ENCODE measurements around the gene TNFAIP6. TPM values are rescaled to one million over a fixed set of nuclear protein-coding genes. Genes with fewer than 3 reads are reported as not detected.

The TNFAIP6 gene
- total RNA-seq, 1 experiment from 2014 or later, result not detected

DNA sequence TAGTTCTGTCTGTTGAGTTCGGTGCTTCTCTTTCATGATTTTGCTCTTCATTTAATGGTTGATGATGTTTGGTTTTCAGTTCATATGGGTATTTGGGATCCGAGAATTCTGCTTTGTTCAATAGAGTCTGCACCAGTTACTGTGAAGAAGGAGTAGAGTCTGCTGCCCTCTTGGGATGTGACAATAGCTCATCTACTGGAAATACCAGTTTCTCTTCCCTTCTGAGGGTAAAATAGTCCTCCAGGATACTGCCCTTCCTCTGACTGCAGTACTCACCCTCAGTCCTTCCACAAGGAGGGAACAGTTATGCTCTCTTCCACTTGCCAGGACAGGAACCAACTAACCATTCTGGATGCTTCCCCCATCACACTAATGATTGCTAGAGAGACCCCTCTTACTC is 12.5 kb upstream of the TNFAIP6 start:
- CTCF ChIA-PET, result no interaction called here
- no peak overlapping the region for H3K27ac Mint-ChIP-seq (ENCODE audit: unreplicated experiment)
- POLR2A ChIA-PET, result no interaction called here
- Histone ChIP-seq H3K4me1 (peaks cover 5% of the 10 kb centered on the region; the same call in 1 of the 2 replicates), H3K9me3 (no peaks in the 10 kb centered on the region), H3K4me3 (ENCODE audit: low read depth, low read length) (no peak overlapping the region), H3K27me3 (replicated peaks; ENCODE audit: control insufficient read depth, insufficient read depth, low read length) (no peaks in the 10 kb centered on the region), H3K36me3 (ENCODE audit: control insufficient read depth, insufficient read depth, low read length) (no peaks in the 10 kb centered on the region)
- intact Hi-C loops (cut with micrococcal nuclease; ENCODE audit: unreplicated experiment), result no loop called here
- no peaks in the 10 kb centered on the region for H3K36me3 Mint-ChIP-seq (ENCODE audit: insufficient read depth, unreplicated experiment)
- TF ChIP-seq, protein P1, sequence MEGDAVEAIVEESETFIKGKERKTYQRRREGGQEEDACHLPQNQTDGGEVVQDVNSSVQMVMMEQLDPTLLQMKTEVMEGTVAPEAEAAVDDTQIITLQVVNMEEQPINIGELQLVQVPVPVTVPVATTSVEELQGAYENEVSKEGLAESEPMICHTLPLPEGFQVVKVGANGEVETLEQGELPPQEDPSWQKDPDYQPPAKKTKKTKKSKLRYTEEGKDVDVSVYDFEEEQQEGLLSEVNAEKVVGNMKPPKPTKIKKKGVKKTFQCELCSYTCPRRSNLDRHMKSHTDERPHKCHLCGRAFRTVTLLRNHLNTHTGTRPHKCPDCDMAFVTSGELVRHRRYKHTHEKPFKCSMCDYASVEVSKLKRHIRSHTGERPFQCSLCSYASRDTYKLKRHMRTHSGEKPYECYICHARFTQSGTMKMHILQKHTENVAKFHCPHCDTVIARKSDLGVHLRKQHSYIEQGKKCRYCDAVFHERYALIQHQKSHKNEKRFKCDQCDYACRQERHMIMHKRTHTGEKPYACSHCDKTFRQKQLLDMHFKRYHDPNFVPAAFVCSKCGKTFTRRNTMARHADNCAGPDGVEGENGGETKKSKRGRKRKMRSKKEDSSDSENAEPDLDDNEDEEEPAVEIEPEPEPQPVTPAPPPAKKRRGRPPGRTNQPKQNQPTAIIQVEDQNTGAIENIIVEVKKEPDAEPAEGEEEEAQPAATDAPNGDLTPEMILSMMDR (IDR thresholded peaks at IDR 0.05; ENCODE audit: insufficient read depth in 1 of 2, low read depth in 1 of 2, low read length in 1 of 2, severe bottlenecking in 1 of 2, unreplicated experiment in 1 of 2), result no peak
- no peak overlapping the region for H3K4me3 Mint-ChIP-seq (ENCODE audit: unreplicated experiment)
- DNase-seq, result peak in 1 of 2 experiments; percentile 11
- H3K4me1 Mint-ChIP-seq (ENCODE audit: low read depth, unreplicated experiment), result peaks cover 8% of the 10 kb centered on the region
- no peaks in the 10 kb centered on the region for H3K27me3 Mint-ChIP-seq (ENCODE audit: insufficient read depth, unreplicated experiment)
- H3K9me3 Mint-ChIP-seq (ENCODE audit: unreplicated experiment), result no peaks in the 10 kb centered on the region
- BruUV-seq (replicated peaks), result no TSS peak

DNA sequence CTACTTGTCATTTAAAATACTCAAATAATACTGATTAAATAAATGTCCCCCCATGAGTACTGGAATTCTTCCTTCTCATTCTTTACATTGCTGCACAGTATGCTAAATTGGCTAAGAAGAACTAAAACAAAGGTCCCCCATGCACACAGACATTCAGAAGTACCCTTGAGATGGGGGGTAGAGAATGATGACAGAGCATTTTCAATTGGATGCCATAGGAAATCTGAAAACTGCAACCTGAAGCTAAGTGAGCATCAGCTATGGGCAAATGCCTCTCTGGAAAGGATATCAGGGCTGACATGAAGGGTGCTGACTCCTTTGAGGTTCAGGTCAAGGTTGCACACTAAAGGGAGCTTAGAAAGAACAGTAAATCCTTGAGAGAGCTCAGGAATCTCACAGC is 10.1 kb upstream of the TNFAIP6 start:
- no peaks in the 10 kb centered on the region for H3K36me3 Mint-ChIP-seq (ENCODE audit: insufficient read depth, unreplicated experiment)
- H3K9me3 Mint-ChIP-seq (ENCODE audit: unreplicated experiment), result no peaks in the 10 kb centered on the region
- POLR2A ChIA-PET, result no interaction called here
- H3K4me3 Mint-ChIP-seq (ENCODE audit: unreplicated experiment), result no peak overlapping the region
- H3K27me3 Mint-ChIP-seq (ENCODE audit: insufficient read depth, unreplicated experiment), result no peaks in the 10 kb centered on the region
- CTCF ChIA-PET, result interaction anchor here (1.0 kb wide), 1 partner anchor 63 kb away, joined by 3 read pairs; the partner anchor contains the start of gene RIF1
- H3K9me3 ChIP-seq, result no peaks in the 10 kb centered on the region
- TF ChIP-seq, protein P1 (IDR thresholded peaks at IDR 0.05; ENCODE audit: insufficient read depth in 1 of 2, low read depth in 1 of 2, low read length in 1 of 2, severe bottlenecking in 1 of 2, unreplicated experiment in 1 of 2), result no peak
- H3K4me1 ChIP-seq, result peaks cover 5% of the 10 kb centered on the region; the same call in 1 of the 2 replicates
- BruUV-seq (replicated peaks), result no TSS peak
- DNase-seq, result no peak
- no peaks in the 10 kb centered on the region for H3K36me3 ChIP-seq (ENCODE audit: control insufficient read depth, insufficient read depth, low read length)
- intact Hi-C loops (cut with micrococcal nuclease; ENCODE audit: unreplicated experiment), result no loop called here
- no peaks in the 10 kb centered on the region for H3K27me3 ChIP-seq (replicated peaks; ENCODE audit: control insufficient read depth, insufficient read depth, low read length)
- H3K4me1 Mint-ChIP-seq (ENCODE audit: low read depth, unreplicated experiment), result peaks cover 8% of the 10 kb centered on the region
- H3K27ac Mint-ChIP-seq (ENCODE audit: unreplicated experiment), result no peak overlapping the region
- no peak overlapping the region for H3K4me3 ChIP-seq (ENCODE audit: low read depth, low read length)

DNA sequence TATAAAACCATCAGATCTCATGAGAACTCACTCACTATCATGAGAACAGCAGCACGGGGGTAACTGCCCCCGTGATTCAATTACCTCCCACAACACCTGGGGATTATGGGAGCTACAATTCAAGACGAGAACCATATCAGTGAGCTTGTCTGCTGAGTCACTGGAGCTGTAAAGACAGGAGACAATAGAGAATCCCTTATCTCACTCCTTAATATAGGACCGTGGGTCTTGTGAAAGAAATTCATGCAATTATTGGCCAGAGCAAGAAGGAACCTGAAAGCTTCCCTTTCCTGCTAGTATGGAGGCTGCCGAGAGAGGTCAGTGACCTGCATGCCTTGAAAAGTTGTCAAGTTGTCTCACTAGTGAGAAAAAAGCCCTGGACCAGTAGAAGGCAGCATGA is 9.5 kb upstream of the TNFAIP6 start:
- ChIA-PET POLR2A (no interaction called here), CTCF (interaction anchor here (1.0 kb wide), 1 partner anchor 62 kb away, joined by 3 read pairs; the partner anchor contains the start of gene RIF1)
- Histone ChIP-seq H3K9me3 (no peaks in the 10 kb centered on the region), H3K4me1 (peaks cover 5% of the 10 kb centered on the region; the same call in 1 of the 2 replicates), H3K27me3 (replicated peaks; ENCODE audit: control insufficient read depth, insufficient read depth, low read length) (no peaks in the 10 kb centered on the region), H3K4me3 (ENCODE audit: low read depth, low read length) (no peak overlapping the region), H3K36me3 (ENCODE audit: control insufficient read depth, insufficient read depth, low read length) (no peaks in the 10 kb centered on the region)
- DNase-seq, result no peak
- no TSS peak for BruUV-seq (replicated peaks)
- Mint-ChIP-seq H3K9me3 (ENCODE audit: unreplicated experiment) (no peaks in the 10 kb centered on the region), H3K27me3 (ENCODE audit: insufficient read depth, unreplicated experiment) (no peaks in the 10 kb centered on the region), H3K4me1 (ENCODE audit: low read depth, unreplicated experiment) (peaks cover 8% of the 10 kb centered on the region), H3K4me3 (ENCODE audit: unreplicated experiment) (no peak overlapping the region), H3K36me3 (ENCODE audit: insufficient read depth, unreplicated experiment) (no peaks in the 10 kb centered on the region), H3K27ac (ENCODE audit: unreplicated experiment) (no peak overlapping the region)
- TF ChIP-seq, protein P1 (IDR thresholded peaks at IDR 0.05; ENCODE audit: insufficient read depth in 1 of 2, low read depth in 1 of 2, low read length in 1 of 2, severe bottlenecking in 1 of 2, unreplicated experiment in 1 of 2), result no peak
- intact Hi-C loops (cut with micrococcal nuclease; ENCODE audit: unreplicated experiment), result no loop called here

Data from Caco-2 (cell line).